COLO829 (cell line): ENCODE measurements around the gene PNPLA4.

Source experiments
- DNase-seq: peaks from one replicate; pipeline ENCODE4 v3.0.0; 2012; ENCODE audit warnings: low spot score

Gene PNPLA4, protein sequence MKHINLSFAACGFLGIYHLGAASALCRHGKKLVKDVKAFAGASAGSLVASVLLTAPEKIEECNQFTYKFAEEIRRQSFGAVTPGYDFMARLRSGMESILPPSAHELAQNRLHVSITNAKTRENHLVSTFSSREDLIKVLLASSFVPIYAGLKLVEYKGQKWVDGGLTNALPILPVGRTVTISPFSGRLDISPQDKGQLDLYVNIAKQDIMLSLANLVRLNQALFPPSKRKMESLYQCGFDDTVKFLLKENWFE

DNA sequence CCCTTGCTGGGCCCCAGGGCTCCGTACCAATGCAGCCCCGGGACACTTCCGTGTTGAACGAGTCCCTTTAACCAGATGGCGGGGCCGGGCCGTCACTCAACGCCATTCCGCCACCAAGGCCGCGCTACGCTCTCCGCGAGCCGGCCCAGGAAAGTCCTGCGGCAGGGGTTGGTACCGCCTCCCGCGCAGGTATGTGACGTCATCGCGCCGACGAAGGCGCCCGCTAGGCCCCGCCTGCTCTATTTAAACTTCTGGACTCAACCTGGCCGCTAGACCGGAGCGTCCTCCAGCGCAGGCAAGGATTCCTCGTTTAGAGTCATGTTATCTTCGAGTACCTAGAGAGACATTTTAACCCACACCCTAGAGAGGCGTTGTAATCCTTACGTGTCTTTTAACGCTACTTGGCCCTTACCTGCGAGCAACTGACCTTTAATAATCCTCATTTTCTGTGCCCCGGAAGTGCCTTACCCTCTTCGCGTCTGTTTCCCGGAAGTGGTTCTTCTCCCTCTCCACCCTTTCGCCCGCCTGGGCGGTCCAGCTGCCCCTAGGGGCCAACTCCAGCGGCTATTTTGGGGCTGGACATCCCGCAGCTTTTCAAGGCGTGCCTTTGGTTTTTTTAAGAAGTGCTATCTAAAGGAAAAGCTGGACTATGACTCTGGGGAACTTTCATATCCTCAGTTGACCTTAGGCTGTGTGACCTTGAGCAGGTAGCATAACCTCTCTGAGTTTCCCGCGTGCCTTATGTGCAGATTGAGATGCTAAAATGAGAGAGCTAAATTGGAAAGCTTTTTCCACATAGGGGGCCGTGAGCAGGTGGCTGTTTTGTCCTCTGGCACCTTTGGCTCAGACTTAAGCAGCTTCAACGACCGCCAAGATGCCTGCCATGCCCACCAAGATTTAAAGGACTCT lies at the start of gene PNPLA4:
TSS of gene PNPLA4 (minus strand) at position 155 of the 909 bp plus-strand sequence. CDS start 1,294 bp downstream, outside the sequence.
- peak; percentile 68 for DNase-seq

DNA sequence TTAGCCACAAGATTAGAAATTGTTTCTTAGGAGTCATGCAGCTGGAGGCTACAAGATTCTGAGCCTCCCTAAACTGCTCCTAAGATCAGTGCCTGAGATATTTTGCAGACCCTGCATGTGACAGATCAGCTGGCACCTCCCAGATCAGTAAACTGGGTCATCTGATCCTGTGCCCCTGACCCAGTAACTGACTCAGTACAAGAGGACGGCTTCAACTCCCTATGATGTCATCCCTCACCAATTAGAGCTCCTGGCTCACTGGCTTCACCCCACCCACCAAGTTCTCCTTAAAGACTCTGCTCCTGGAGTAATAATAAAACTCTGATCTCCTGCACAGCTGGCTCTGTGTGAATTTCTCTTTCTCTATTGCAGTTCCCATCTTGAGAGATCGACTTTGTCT lies 45.4 kb upstream of the PNPLA4 start:
- DNase-seq: no peak

DNA sequence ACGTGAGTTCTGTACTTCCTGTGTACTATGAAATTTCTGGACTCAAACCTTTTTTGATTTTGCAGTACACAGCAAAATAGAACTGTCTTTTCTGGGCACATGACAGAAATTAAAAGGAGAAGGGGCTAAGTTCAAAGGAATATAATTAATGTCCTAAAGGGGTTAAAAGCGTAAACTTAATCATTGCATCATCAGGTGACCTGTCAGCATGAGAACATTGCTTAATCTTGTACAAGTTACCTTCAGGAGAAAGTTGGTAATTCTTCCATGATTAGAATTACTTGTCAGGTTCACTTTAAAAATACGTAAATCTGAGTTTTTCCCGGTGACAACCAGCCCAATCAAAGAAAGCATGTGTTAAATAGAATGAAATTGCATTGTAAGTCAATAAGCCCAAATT lies 43.2 kb upstream of the PNPLA4 start:
- DNase-seq: no peak

DNA sequence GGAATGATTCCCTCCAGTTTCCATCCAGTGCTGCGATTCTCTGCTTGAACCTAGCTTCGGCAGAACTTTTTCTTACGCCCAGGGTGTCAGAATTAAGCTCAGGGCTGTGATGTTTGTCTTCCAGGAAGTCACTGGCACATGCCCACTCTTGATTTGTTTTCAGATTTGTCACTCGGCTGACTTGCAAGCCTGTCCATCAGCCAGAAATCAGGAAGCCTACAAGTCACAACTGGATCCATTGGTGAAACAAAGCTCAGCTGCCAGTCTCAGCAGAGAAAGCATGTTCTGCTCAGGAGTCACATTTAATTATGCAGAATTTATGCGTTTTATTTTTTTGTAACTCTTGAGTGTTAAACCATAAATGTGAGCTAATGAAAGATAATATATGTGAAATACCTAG lies 38.2 kb upstream of the PNPLA4 start:
- no peak for DNase-seq

DNA sequence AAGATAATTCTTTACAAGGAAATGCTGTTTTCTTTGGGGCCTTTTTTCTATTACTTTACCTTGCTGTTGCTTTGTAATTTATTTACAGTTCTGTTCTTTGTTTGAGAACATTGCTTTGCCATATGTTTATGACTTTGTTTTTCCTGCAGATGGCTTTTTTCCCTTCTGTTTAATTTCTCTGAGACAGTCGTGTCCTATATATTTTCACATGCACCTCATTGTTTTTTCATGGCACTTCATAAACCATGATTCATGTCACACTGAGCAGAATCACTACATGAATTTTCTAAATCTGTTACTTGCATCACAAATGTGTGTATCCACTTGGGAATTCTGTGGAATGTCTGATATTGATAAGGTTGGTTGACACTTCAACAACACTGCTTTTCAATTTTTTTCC lies 33.0 kb upstream of the PNPLA4 start:
- no peak for DNase-seq

DNA sequence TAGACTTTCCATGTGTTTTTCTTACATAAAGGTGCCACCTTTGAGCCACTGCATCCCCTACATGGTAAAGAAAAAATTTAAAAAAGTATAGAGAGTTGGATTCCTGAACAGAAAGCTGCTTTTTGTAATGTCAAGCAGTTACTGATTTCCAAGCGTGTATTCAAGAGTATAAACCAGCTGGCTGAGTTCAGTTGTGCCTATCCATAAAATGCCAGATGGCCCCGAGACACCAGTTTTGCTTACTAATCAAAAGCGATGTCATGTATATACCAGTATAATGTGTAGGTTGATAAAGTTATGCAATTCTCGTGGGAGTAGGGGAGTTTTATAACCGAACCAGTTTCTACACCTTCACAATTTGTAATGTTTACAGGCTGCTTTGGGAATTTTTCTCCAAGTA lies 26.2 kb upstream of the PNPLA4 start:
- no peak for DNase-seq

DNA sequence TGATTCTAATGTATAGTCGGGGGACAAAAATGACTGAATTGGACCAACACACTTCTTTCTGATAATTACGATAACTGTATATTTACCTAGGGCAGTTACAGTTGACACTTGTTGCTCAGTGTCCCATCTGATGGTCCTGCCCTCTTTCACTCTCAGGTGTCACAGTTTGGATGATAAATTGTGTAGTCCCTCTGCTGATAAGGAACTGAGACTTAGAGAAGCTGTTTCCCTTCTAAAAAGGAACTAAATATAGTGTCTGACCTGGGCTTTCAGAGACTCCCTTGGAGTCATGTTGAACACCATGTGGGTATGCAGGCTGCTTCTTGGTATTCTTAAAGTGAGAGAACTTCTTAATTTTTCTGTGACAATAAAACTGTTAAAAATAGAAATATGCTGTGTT lies 23.7 kb upstream of the PNPLA4 start:
- DNase-seq: no peak

DNA sequence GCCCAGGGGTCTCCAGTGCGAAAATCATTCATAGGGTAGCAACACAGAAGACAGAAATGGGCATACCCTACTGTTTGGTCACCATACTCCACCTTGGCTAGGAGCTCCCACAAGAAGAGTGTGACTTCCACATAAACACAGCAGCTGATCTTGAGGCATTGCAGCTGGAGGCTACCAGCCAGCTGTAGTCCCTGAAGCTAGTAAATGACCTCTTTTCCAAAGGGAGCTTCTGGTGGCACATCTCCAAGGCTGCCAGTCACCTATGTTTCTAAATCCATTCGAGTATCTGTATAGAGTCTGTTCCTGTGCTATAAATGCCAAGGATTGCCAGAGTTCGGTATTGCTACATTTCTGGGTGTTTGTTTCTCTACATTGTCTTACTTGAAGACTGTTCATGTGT lies 21.3 kb upstream of the PNPLA4 start:
- no peak for DNase-seq

DNA sequence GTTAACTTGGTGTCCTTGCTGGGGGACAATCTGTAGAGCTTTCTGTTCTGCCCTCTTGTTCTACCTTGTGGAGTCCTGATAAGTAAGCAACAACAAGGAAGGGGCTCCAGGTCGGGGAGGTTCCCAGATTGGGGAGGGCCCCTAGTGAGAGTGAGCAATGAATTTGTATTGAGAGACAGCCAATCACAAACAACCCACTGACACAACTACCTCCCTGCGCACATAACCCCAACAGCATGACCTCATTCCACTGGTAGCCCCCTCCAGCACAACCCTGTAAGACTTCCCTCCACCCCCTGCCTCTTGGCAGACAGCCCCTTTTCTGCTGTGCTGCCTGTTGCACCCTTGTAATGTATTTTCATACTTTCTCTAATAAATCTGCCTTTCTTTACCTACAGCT lies 19.7 kb upstream of the PNPLA4 start:
- DNase-seq: no peak

DNA sequence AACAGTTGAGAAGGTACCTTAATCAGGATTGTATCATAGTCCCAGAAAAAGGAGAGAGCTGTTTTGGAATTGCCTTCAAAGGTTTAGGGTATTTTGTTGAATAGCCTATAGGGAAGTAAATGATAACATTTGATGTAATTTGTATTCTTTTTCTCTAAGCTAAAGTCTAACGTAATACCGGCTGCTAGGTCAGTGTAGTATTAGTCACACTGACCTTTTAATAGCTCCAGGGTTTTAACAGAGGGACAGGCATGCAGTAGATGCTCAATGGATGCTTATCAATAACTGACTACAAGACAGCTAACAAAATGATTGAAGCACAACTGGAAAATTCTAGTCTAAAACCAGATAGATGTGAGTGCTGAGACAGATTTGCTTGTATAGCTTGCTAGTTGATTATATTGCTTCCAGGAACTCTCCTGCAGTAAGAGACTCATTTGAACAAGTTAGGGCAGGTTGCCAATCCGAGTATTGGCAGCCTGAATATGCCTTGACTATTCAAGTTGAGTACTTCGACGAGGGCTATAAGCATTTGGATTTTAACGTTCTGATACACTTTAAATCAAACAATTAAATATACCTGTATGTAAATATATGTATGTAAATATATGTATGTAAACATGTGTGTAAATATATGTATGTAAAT lies 16.5 kb upstream of the PNPLA4 start:
- no peak for DNase-seq

DNA sequence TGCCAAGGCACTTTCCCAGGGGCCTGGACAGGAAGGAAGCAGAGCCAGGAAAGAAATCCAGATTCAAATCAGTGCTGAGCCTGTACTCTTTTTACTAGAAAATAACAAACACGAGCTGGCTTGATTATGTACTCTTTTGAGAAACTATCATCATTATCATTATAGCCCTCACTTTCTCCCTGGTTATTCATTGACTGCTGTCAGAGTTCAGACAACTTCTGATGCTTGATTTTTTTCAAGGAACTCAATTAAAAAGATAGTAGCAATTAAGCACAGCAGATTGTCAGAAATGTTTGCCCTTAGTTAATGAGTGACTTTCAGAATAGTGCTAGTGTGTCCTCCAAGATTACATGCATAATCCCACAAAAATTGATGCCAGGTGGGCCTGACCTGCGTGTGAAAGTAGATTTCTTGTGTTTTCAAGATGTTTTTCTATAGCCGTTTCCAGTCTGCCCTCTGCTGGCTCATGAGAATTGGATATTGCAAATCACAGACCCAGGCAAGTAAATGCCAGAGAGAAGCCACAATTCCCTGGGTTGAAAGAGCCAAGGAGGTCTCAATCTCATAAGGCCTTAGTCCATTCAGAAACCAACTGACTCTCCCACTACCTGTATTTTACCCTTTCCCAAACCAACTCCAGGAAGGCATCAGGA lies 14.3 kb upstream of the PNPLA4 start:
- DNase-seq: no peak

DNA sequence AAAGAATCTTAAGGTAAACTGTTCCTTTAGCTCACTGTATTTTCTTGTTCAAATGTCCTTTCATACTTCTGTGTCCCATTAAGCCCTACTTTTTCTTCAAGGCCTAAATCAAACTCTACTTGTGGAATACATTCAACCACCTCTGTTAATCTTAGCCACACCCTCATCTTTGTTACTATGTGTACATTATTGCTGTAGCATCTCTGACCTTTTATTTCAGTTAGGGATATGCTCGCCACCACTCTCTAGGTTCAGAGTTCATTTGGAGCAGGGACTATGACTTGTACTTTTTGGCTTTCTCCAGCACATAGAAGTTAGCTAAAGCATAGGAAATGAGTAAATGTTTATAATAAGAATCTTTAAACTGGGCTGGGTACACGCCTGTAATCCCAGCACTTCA lies 6.8 kb upstream of the PNPLA4 start:
- DNase-seq: no peak

DNA sequence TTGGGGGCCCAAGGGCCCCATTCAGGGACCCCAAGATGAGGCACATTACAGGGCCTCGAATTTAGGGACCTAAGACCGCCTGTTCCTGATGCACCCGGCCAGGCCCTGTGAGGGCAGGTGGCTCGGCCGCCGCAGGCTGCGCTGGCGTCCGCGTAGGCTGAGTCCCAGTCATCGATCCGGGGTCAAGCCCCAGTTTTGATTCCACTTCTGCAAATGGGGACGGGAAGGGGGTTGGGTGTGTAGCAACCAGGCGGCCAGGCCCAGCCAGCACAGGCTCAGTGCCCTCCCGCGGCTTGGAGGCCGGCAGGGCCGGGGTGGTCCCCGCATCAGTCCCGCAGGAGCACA lies 327 bp downstream of the PNPLA4 start:
- no peak for DNase-seq

DNA sequence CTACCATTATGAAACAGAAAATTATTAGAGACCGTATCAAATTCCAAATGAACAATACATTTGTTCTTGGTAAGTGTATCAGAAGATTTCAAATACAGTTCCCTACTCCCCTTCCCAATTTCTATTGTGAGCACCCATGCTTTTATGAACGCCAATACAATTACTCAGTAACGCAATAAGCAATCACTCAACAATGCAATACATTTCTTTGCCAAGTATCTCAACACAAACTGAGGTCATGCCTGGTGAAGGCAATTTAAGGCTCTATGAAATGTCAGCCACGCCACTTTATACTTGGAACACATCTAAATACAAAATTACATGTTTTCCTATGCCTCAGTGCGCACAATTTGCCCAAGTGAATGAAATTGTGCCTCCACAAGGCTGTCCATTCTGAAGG lies 712 bp downstream of the PNPLA4 start:
- no peak for DNase-seq

DNA sequence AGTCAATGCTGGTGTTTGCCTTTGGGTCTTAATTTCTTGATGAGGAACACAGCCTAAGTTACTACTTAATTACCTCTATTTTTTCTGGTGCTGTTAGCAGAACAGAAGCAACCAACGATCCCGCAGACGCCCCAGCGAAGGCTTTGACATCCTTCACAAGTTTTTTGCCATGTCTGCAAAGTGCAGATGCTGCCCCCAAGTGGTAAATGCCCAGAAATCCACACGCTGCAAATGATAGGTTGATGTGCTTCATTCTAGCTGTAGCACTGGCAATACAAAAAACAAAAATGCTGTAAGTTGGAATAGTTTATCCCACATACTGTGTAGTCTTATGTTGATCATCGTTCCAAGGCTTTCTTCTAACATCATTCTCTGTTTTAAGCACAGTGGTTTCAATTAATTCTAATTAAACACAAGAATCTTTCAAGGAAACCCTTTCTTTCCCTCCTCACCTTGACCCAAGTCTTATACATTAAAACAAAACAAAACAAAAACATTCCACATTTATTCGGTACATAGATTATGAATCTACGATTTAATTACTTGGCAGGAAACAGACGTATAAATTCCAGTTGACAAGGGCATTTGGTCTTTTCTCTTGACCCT lies 1.2 kb downstream of the PNPLA4 start:
- DNase-seq: peak; percentile 62

DNA sequence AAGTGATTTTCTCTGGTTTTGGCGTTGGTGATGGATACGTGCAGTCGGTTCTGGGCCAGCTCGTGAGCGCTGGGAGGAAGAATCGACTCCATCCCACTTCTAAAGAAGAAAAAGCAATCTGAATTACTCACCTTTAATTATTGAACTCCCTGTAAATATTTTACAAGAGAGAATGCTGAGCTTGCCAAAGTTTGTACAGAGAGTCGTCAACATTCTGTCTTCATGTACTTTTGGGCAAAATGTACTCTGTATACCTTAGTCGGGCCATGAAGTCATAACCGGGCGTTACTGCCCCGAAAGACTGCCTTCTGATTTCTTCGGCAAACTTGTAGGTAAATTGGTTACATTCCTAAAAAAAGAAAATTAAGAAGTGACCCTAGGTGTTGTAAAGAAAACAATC lies 5.5 kb downstream of the PNPLA4 start:
- DNase-seq: no peak

DNA sequence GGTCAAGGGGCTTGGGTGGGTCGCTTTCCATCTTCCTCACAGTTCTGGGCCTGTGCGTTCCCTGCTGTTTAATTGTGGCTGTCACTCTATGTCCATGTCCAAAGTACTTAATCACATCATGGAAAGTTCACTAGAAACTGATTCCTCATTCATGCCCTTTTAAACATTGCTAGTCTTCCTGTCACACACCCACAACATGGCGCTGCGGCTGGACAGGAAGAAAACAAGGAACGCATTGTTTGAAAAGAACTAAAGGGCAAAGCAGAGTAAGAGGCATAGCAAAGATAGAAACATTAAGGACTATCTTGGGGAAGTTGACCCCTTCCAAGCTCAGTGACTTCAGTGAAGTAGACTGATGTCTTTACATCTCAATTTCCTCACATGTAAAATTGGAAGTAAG lies 18.4 kb downstream of the PNPLA4 start:
- DNase-seq: peak; percentile 11

DNA sequence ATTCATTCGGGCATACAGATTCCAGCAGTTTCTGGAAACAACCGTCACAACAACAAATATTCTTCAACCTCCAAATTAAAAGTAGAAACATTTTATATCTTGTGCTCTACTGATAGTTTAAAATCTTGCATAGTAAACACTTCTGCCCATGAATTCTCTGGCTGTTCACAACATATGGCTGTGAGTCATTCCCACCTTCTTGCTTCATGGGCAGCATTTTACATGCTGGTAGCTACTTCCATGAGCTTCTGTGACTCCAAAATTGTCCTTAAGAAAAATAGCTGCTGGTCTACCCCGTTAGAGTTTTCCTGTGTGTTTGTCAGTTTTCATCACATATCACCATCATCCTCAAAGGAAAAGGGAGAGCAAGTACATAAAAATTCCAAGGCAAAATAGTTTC lies 22.7 kb downstream of the PNPLA4 start:
- DNase-seq: no peak

DNA sequence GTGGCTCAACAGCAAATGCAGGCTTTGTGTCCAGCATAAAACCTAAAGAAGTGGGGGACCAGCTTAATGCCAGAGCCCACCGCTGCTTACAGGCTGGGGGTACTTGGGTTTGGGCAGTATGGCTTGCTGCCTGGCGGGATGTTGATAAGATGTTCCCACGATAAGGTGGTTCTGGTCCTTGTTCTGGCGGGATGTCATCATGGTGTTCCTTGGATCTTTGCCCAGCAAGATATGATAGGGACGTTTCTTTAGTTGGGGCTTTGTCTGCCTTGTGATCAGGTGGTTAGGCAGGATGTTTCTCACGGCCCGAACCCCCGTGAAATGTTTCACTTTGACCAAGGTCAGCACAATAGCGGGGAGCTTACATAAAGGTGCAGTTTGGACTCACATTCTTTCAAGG lies 35.3 kb downstream of the PNPLA4 start:
- no peak for DNase-seq

DNA sequence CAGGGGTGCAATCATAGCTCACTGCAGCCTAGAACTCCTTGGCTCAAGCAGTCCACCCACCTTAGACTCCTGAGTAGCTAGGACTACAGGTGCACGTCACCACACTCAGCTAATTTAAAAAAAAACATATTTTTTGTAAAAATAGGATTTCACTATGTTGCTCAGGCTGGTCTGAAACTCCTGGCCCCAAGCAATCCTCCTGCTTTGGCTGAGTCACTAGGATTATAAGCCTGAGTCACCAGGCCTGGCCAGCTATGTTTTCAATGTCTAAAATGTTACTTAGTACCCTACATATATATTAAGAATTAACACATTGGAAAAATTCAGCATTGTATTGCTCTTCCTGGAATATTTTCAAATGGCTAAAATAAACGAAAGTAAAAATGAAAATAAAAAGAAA lies 37.5 kb downstream of the PNPLA4 start:
- DNase-seq: no peak

DNA sequence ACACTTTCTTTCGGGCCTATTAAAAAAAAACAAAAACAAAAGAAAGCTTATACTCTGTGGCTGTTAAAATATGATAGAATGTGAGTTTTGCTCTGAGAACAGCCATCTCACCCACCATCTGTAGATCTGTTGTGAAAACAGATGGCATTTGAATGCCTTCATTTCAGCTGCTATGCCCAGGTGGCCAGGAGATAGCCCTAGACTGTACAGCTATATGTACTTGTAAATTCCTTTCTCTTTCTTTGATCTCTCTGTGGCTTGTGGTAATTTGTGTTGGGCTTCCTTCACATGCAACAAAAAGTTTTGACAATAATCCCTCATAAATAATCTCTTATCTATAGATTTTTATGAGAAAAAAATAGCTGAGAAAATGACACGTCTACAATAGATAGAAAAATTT lies 38.1 kb downstream of the PNPLA4 start:
- DNase-seq: no peak

DNA sequence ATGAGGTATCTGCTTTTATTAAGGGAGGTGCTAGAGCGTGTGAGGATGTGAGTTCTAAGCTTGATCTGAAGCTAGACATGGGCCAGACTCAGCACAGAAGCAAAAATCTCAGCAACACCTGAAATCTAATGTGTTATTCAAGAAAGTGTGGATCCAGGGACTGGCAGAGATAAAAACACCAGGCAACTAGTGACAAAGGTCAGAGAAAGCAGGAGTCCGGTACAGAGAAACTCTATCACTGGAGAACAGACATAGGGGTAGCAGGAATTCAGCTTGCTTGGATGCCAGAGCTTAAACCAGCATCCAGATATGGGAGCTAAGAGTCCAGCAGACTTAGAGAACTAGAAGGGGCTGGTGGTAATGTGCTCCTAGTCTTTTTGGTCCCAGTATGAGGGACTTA lies 50.3 kb downstream of the PNPLA4 start:
- DNase-seq: no peak
